OCI-M1 (cell line): ENCODE results near the gene UGT1A5.
A peak's percentile ranks its signal among the peaks of the same experiment; 100 is the strongest.

Experiments used
- DNase-seq: peaks from one replicate; lab custom pipeline; 2025; lab: John Stamatoyannopoulos, UW

The UGT1A5 gene

DNA sequence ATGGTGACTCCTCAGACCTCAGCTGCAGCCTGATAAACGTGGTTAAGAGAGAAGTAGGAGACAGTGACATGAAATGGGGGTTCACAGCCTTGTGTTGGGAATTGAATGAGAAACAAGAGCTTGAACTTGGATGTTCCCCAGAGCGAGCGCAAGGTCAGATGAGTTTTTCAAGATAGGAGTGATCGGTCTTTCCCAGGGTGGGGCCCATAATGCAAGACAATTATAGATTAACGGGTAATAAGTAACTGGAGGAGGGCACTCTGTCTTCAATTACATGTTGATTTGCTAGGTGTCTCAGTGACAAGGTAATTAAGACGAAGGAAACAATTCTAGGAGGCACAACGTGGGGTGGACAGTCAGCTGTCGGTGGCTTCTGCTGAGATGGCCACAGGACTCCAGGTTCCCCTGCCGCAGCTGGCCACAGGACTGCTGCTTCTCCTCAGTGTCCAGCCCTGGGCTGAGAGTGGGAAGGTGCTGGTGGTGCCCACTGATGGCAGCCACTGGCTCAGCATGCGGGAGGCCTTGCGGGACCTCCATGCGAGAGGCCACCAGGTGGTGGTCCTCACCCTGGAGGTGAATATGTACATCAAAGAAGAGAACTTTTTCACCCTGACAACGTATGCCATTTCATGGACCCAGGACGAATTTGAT, at the start of gene UGT1A5:
Gene UGT1A5, plus strand, starts transcription at position 297 of the 651 bp plus-strand sequence. Its CDS starts 85 bp downstream, at position 382.
- no peak for DNase-seq

DNA sequence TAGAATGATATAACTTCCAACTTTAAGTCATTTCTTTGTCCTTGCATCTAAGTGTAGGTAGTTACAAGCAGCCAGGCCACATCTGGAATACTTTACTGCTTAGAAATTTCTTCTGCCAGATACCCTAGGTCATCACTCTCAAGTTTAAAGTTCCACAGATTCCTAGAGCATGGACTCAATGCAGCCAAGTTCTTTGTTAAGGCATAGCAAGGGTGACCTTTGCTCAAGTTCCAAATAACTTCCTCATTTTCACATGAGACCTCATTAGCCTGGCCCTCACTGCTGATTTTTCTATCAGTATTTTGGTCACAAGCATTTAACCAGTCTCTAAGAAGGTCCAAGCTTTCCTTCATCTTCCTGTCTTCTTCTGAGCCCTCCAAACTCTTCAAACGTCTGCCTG, 48.8 kb upstream of the UGT1A5 start:
- DNase-seq = no peak

DNA sequence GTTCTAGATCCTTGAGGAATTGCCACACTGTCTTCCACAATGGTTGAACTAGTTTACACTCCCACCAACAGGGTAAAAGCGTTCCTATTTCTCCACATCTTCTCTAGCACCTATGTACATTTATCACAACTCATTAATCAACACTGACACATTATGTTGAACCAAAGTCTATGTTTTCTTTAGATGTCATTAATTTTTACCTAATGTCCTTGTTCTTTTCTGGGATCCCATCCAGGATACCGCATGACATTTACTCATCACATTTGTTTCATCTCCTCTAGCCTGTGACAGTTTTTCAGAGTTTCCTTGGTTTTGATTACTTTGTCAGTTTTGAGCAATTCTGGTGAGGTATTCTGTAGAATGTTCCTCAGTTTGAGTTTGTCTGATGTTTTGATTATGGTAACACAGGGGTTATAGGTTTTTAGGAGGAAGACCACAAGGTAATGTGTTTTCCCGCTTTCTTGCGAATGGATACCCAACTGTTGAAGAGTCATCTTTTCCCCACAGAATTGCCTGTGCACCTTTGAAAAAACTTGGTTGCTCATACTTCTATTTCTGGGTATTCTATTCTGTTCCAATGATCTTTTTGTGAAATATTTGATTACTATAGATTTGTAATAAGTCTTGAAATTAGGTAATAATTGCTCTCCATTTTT, 44.0 kb upstream of the UGT1A5 start:
- DNase-seq = no peak

DNA sequence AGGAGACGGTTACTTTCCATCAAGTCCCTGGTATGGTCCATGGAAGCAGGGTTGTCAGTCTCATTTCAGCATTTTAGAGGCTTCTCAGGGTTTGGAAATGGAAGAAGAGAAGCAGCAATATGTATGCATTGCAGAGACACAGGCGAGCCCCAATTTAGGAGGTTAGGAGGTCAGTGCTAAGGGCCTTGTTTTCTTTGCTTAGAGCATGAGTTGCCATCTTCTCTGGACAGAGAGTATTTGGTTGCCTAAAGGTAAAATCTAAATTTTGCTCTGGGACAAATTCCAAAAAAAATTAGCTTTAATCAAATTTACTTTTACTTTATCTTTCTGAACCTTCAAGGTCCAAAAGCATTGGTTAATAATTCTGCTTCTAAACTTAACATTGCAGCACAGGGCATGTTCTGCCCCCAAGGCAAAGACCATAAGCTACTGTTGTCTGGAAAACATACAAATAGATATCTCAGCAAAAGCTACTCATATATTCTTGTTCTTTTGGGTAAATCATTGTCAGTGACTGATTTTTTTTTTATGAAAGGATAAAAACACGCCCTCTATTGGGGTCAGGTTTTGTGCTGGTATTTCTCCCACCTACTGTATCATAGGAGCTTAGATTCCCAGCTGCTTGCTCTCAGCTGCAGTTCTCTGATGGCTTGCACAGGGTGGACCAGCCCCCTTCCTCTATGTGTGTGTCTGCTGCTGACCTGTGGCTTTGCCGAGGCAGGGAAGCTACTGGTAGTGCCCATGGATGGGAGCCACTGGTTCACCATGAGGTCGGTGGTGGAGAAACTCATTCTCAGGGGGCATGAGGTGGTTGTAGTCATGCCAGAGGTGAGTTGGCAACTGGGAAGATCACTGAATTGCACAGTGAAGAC, 41.2 kb upstream of the UGT1A5 start, which contains the start of gene UGT1A9:
Gene UGT1A9, plus strand, starts transcription at position 609 of the 872 bp plus-strand sequence. Its CDS starts 37 bp downstream, at position 646.
- DNase-seq = no peak

DNA sequence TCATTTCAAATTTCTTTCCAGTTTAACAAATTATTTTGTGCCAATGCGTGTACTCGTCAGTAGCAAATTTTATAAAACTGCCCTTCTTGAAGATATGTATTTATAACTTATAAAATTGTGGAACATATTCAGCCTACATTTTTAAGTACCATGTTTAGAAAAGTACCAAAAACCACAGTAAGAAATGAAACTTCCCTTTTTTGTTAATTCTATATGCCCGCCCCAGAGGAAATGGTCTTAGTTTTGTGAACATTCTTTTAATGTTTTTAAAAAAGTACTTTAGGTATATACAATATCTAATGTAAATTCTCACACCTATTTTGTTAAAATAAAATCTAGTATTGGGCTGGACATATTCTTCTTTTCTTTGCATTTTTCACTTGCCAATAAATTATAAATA, 39.8 kb upstream of the UGT1A5 start:
- no peak for DNase-seq

DNA sequence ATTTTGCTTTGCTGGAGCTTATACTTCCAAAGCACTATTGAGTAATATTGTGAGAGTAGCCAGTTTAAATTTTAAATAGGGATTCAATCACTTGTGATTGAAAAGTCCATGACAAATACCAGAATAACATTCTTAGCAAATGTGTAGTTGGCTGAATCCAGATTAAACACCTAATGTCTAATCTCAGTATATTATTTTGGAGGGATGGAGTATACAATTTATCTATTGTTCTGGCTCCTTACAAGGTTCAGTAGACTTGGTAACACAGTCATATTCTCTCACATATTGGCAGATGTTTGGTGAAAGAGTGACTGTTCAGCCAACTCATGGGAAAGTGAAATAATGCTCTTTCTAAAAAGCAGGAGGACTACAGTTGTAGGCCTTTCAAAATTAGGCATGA, 38.8 kb upstream of the UGT1A5 start:
- DNase-seq = no peak

DNA sequence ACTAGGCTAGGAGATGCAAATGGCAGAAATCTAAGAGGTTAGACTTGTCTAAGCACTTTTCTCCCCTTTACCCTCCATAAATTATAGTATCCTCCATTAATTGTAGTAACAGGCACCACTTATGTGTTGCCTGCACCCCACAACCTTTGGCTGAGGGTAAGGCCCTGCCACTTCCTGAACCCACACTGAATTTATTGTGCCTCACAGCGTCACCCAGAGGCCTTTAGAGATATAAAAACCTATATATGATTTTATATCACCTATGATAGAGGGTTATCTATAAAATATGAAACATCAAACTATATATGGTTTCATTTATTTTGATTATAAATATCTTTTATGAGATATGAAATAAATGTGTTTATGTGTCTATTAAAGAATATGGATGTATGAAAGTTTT, 38.4 kb upstream of the UGT1A5 start:
- no peak for DNase-seq

DNA sequence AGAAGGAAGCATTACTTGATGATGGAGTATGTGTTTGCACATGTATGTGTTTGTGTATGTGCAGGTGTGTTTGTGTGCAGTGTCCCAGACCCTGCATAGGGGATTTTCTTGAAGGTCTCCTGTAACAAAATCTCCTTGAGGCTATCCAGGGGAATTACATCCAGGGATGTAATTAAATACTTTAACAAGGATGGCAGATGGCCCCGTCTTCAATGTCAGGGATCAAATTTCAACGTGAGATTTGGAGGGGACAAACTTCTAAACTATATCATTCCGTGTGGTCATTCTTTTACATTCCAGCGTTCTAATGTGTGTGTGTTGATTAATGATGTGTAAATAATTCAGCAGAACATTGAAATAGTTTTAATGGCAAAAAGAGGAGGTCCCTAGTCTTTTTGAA, 37.7 kb upstream of the UGT1A5 start:
- DNase-seq = no peak

DNA sequence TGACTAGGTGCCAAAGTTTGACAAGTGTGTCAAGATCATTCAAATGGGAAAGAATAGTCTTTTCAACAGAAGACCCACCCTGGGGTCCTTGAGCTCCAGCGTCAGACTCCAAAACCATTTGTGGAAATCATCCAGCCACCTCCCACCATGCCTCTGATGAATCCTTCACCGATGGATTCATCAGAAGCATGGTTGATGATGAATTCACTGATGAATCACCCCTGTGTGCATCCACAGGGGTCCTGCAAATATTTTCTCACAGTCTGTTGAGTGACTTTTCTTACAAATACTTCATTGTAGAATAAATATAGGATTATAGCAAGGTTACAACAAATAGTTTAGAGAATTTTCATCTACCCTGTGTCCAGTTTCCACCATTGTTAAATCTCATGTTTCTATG, 36.7 kb upstream of the UGT1A5 start:
- DNase-seq = no peak

DNA sequence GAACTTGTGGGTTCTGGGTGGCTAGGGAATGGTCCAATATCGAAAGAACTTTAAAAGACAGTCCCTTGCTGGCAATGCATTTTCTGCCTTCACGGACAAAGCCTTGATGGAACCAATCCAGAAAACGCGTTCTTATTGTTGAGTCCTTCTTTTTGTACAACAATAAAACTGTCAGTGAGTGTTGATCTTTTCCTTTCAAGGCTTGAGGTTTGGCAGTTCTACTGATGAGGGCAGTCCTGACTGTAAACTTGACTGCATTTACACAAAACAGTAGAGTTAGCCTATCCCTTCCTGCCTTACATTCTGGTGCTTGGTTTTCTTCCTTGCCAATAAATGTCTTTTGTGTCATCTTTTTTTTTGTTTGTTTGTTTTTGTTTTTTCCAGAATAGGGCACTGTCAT, 33.5 kb upstream of the UGT1A5 start:
- no peak for DNase-seq

DNA sequence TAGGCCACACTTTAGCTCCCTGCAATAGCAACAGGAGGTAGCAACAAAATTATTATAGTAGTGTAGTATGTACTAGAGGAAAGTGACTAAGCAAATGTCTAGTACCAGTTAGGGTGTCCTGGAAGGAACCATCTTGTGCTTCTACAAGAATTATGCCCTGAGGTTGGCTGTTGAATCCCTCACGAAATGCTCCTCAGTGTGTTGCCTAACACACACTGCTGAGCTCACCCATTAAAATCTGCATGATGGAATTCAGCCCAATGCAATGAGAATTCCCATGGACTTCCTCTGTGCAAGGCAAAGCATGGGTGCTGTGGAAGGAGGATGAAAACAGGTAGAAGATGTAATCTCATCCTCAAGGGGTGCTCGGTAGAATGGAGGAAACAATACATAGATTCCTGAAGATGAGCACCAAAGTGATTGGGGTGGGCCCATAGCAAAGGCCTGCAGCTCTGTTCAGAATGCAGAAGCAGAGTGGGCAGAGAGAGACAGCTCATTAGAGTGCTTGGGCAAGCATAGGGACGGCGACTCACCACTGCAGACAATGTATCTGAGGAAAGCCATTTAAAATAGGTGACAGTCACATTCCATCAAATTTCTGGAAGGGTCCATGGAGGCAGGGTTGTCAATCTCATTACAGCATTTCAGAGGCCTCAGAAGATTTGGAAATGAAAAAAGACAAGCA, 32.2 kb upstream of the UGT1A5 start:
- DNase-seq = no peak

DNA sequence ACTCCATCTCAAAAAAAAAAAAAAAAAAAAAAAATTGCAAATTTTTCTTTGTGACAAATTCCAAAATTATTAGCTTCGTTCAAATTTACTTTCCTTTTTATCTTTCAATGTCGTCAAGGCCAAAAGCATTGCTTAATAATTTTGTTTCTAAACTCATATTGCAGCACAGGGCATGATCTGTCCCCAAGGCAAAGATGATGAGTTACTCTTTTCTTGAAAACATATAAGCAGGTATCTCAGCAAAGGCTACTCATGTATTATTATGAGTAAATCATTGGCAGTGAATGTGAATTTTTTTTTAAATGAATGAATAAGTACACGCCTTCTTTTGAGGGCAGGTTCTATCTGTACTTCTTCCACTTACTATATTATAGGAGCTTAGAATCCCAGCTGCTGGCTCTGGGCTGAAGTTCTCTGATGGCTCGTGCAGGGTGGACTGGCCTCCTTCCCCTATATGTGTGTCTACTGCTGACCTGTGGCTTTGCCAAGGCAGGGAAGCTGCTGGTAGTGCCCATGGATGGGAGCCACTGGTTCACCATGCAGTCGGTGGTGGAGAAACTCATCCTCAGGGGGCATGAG, 31.1 kb upstream of the UGT1A5 start, which contains the start of gene UGT1A7:
Gene UGT1A7, plus strand, starts transcription at position 381 of the 579 bp plus-strand sequence. Its CDS starts 37 bp downstream, at position 418.
- DNase-seq = no peak

DNA sequence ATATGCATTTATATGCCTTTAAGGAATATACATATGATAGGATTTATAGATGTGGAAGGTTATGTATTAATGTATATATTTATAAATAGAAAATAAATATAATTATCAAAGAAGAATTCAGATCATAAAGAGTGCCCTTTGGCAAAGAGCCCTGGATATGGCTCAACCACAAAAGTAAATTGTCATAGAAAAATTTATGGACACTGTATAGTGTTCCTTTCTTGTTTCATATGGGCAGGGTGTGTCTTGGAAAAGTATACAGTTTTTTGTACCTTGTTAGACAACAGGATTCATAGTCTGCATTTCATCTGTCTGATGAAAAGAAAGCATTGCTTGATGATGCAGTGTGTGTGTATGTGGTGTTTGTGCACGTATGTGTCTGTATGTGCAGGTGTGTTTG, 28.1 kb upstream of the UGT1A5 start:
- no peak for DNase-seq

DNA sequence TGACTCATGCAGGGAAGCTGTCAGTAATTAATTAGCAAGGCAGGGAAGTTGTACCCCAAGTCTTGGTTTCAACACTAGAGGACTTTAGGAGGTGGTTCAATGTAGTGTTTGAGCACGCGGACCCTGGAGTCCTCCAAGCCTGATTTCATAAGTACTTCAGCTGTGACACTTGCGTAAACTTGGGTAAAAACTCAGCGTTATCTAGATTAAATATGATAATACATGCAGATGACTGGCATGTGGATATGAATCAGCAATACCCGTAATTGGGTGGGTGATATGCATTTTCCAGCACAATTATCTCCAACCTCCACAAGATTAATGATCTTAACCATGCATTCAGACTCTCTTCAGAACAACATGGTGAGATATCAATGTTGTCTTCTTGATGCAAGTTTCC, 25.8 kb upstream of the UGT1A5 start:
- DNase-seq = no peak

DNA sequence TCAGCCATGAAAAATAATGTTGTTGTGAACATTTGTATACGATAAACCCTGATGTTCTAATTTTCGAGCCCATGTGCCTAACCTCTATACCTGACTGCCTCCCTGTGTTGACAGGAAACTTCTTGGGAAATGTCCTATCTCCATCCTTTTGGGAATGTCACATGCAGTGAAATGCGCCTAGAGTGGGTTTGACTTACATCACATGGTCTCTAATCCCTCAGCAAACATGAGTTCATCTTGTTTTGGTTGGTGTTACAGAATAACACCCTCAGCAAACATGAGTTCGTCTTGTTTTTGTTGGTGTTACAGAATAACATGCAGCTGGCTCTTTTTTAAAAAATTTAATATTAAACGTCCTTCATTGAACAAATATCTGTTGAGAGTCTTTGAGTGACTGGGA, 24.4 kb upstream of the UGT1A5 start:
- no peak for DNase-seq

DNA sequence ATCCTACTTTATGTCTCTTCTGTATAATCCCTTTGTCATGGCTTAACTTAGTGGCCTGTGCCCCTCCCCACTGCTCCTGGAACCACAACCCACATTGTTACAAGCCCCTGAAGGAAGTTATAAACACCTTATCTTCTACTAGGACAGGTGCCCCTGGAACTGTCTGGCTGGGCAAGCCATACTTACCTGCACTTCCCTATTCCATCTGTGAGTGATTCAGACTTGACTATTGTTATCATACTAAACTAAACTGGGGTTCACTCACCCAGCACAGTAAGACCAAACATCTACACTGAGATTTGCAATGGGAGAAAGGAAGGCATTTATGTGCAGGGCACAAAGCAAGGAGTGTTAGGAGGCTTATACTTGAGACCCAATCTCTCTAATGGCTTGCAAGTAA, 23.7 kb upstream of the UGT1A5 start:
- DNase-seq = no peak

DNA sequence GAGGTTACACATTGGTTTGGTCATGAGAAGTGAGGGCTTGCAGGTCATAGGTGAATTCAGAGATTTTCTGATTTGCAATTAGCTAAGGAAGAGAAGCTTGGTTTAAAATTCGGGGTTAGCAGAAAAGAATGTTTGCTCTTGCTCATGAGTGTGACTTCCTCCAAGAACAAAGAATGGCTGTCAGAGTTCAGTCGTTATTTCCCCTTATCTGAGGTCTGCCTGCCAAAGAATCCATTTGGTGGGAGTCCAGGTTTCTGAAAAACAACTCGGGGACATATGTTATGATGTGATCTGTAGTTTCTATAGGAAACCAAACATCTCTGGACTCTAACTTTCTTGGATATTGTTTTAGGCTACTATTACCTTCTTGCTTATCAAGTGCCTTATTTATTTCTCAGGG, 23.2 kb upstream of the UGT1A5 start:
- peak; percentile 15 for DNase-seq

DNA sequence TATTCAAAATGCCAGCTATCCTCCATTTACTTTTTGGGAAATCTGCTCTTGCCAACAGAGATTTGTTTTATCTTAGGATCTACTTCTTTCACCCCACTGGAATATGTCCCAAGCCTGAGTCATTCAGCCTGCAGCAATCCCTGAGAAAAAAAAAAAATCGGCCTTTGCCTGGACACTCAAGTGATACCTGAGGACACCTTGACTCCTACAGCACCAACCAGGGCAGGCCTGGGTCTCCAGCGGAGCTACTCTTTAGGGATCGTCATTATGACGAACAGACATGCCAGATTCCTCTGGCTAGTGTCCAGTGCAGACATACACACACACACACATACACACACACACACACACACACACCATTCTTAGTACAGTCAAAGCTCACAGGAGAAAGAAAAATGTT, 22.3 kb upstream of the UGT1A5 start:
- DNase-seq = no peak

DNA sequence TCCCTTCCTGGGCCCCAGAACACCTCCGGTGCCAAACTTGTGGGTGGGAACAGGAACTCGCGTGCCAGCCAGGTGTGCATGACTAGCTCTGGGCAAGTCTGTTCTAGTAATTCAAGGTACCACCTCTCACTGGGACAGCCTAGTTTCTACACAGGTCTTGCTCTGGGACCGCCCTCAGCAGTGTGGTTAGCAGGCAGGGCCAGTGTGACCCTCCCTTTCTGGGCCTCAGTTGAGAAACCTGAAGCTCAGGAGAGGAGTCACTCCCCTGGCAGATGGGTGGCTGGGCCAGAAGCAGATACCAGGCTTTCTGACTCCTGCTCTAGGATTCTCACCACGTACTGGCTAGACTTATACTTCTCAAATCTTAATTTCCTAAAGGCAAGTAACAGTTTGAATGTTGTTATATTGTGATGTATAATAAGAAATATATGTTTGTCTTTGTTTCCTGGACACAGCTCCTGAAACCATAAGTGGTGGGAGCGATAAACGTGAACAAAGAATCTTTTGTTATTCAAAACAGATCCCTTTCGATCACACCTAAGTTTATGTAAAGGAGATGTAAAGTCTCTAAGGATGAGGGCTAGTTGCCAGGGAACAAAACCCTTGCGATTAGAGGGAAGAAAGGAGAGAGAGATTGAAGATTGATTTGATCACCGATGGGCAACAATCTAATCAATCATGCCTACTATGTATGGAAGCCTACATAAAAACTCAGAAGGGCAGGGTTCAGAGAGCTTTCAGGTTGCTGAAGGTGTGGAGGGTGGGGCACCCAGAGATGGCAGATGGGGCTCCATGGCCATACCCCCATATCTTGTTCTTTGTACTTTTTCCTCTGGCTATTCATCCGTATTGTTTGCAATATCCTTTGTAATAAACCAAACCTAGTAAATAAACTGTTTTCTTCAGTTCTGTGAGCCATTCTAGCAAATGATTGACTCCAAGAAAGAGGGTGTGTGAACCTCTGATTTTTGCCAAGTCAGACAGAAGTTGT, 21.0 kb upstream of the UGT1A5 start:
- DNase-seq = no peak

DNA sequence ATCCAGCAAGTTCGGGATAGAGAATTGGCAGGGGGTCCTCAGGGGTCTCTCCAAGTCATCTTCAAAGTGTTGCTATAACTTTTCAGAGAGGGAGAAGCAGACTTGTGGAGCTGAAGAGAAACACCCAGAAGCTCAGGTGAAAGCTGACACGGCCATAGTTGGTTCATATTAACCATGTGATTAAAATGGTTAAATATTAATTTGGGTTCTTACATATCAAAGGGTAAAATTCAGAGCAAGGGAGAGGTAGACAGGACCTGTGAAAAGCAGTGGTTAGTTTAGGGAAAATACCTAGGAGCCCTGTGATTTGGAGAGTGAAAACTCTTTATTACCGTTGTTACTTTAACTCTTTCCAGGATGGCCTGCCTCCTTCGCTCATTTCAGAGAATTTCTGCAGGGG, 20.1 kb upstream of the UGT1A5 start, which contains the start of gene UGT1A6:
Gene UGT1A6, plus strand, starts transcription at position 243 of the 400 bp plus-strand sequence. Its CDS starts 115 bp downstream, at position 358.
- DNase-seq = no peak
